OCI-LY7 (cell line): ENCODE data around the gene CD9. TPM values are rescaled to one million over a fixed set of nuclear protein-coding genes. Genes with fewer than 3 reads are reported as not detected.

Experiments
- BruUV-seq: library from RNA; stranded (reverse); fragments of 400-500 nt; replicated peaks from 2 replicates; lab custom pipeline; 2021; lab: Mats Ljungman, UMichigan
- CTCF ChIA-PET: fragments of 300-600 bp; sonication (Branson Sonifier 250); formaldehyde crosslinking; loops from one replicate; lab custom pipeline; 2022; ENCODE audit warnings: antibody characterized with exemption; ENCODE audit not compliant: unreplicated experiment; lab: Charles Lee
- POLR2A ChIA-PET: fragments of 300-600 bp; sonication (Branson Sonifier 250); formaldehyde crosslinking; loops from one replicate; lab custom pipeline; 2022; ENCODE audit warnings: antibody characterized with exemption; lab: Charles Lee
- DNase-seq: peaks from one replicate; pipeline ENCODE4 v3.0.0-alpha.2; 2015; ENCODE audit warnings: low spot score
- H2AFZ ChIP-seq: fragments of 200-600 bp; sonication (generic), shearing (Covaris generic); 2 replicates; pipeline ENCODE4 v1.6.1; 2014; ENCODE audit warnings: mild to moderate bottlenecking, antibody characterized with exemption, low read length, moderate library complexity
- H3K27ac ChIP-seq: fragments of 200-600 bp; sonication (generic); 2 replicates; pipeline ENCODE4 v1.5.1; 2014; ENCODE audit warnings: mixed run types, low read depth, mild to moderate bottlenecking, moderate library complexity, low read length, inconsistent platforms; ENCODE audit not compliant: poor library complexity, severe bottlenecking
- H3K36me3 ChIP-seq: fragments of 200-600 bp; sonication (generic); 2 replicates; pipeline ENCODE4 v1.6.1; 2014; ENCODE audit warnings: mild to moderate bottlenecking, antibody characterized with exemption, low read length, moderate library complexity, mixed read lengths; ENCODE audit not compliant: insufficient read depth
- H3K4me1 ChIP-seq: fragments of 200-600 bp; sonication (generic); 2 replicates; pipeline ENCODE4 v1.5.1; 2014; ENCODE audit warnings: mild to moderate bottlenecking, low read length; ENCODE audit not compliant: insufficient read depth, poor library complexity, severe bottlenecking
- H3K4me2 ChIP-seq: fragments of 200-600 bp; sonication (generic); 2 replicates; pipeline ENCODE4 v1.6.1; 2014; ENCODE audit warnings: mild to moderate bottlenecking, low read length
- H3K4me3 ChIP-seq: fragments of 200-600 bp; sonication (generic); 2 replicates; pipeline ENCODE4 v1.5.1; 2014; ENCODE audit warnings: mild to moderate bottlenecking, low read depth, low read length; ENCODE audit not compliant: poor library complexity, severe bottlenecking
- H3K79me2 ChIP-seq: fragments of 200-600 bp; sonication (generic); 2 replicates; pipeline ENCODE4 v1.6.1; 2016; ENCODE audit warnings: low read depth, mild to moderate bottlenecking, low read length, moderate library complexity, mixed read lengths; ENCODE audit not compliant: insufficient read depth
- H3K9me2 ChIP-seq: fragments of 200-600 bp; sonication (generic); 2 replicates; pipeline ENCODE4 v1.6.1; 2016; ENCODE audit warnings: mild to moderate bottlenecking, low read length, mixed read lengths; ENCODE audit not compliant: insufficient read depth
- H3K9me3 ChIP-seq: fragments of 200-600 bp; sonication (generic); 2 replicates; pipeline ENCODE4 v1.6.1; 2014; ENCODE audit warnings: mild to moderate bottlenecking, mixed run types, low read length, mixed read lengths
- H4K20me1 ChIP-seq: fragments of 200-600 bp; sonication (generic); 2 replicates; pipeline ENCODE4 v1.6.1; 2014; ENCODE audit warnings: mild to moderate bottlenecking, antibody characterized with exemption, low read length, moderate library complexity, mixed read lengths; ENCODE audit not compliant: insufficient read depth
- CTCF ChIP-seq: fragments of 200-600 bp; sonication (generic); conservative IDR thresholded peaks from 2 replicates; pipeline ENCODE4 v1.5.1; 2014; ENCODE audit warnings: mild to moderate bottlenecking, antibody characterized with exemption, low read length, moderate library complexity, mixed read lengths
- EZH2phosphoT487 ChIP-seq: fragments of 200-600 bp; sonication (generic); IDR thresholded peaks from 2 replicates; pipeline ENCODE4 v1.6.1; 2018; ENCODE audit warnings: low read depth, borderline replicate concordance, mild to moderate bottlenecking, mixed run types, antibody characterized with exemption, low read length, moderate library complexity, mixed read lengths
- intact Hi-C: fragments of 100-400 bp; cut with micrococcal nuclease; formaldehyde crosslinking; loops from one replicate; pipeline ENCODE4 v1.10.0; 2022; ENCODE audit not compliant: unreplicated experiment
- total RNA-seq, 2 experiments: library from RNA; depleted of rRNA in 1 of 2; stranded (reverse); fragments of >200 nt in 1 of 2; shearing (Covaris generic) in 1 of 2; gene quantifications; 2 replicates each; pipeline ENCODE4 v1.2.3, GENCODE V29; 2014 to 2022

The CD9 gene
- total RNA-seq, 2 experiments from 2014 or later = not detected

GRCh38 chr12:6205144-6205539 lies 4.9 kb downstream of the CD9 start:
- H2AFZ ChIP-seq = no peak overlapping the region
- no peaks in the 10 kb centered on the region for H4K20me1 ChIP-seq
- H3K27ac ChIP-seq = no peak overlapping the region
- intact Hi-C loops = no loop called here
- ChIA-PET POLR2A (no interaction called here), CTCF (no interaction called here)
- H3K36me3 ChIP-seq = no peaks in the 10 kb centered on the region
- no TSS peak for BruUV-seq
- H3K9me2 ChIP-seq = no peaks in the 10 kb centered on the region
- TF ChIP-seq EZH2phosphoT487 (no peak), CTCF (no peak)
- no peaks in the 10 kb centered on the region for H3K79me2 ChIP-seq
- no peak overlapping the region for H3K4me3 ChIP-seq
- no peak overlapping the region for H3K4me2 ChIP-seq
- H3K4me1 ChIP-seq = peaks cover 10% of the 10 kb centered on the region
- no peaks in the 10 kb centered on the region for H3K9me3 ChIP-seq
- no peak for DNase-seq

- Histone ChIP-seq H3K9me3 (no peaks in the 10 kb centered on the region), H3K4me1 (peaks cover 16% of the 10 kb centered on the region), H3K27ac (no peak overlapping the region), H3K4me2 (no peak overlapping the region), H3K9me2 (no peaks in the 10 kb centered on the region), H3K4me3 (no peak overlapping the region), H2AFZ (no peak overlapping the region), H4K20me1 (no peaks in the 10 kb centered on the region), H3K36me3 (no peaks in the 10 kb centered on the region), H3K79me2 (no peaks in the 10 kb centered on the region)
- no peak for DNase-seq
- no peak for TF ChIP-seq CTCF
- TF ChIP-seq EZH2phosphoT487 = no peak
- intact Hi-C loops = no loop called here
- ChIA-PET CTCF (no interaction called here), POLR2A (no interaction called here)
- BruUV-seq = no TSS peak
These were observed 5.6 kb downstream of the CD9 start for GRCh38 chr12:6205761-6206160.

GRCh38 chr12:6206327-6206726 lies 6.1 kb downstream of the CD9 start:
- BruUV-seq = no TSS peak

More at GRCh38 chr12:6206327-6206726, 6.1 kb downstream of the CD9 start:
- CTCF ChIA-PET = no interaction called here
- no peaks in the 10 kb centered on the region for H4K20me1 ChIP-seq
- TF ChIP-seq EZH2phosphoT487 (no peak), CTCF (no peak)
- intact Hi-C loops = no loop called here
- no peaks in the 10 kb centered on the region for H3K9me2 ChIP-seq
- H3K79me2 ChIP-seq = no peaks in the 10 kb centered on the region
- H3K27ac ChIP-seq = no peak overlapping the region
- no peaks in the 10 kb centered on the region for H3K9me3 ChIP-seq
- POLR2A ChIA-PET = no interaction called here
- DNase-seq = no peak
- no peak overlapping the region for H2AFZ ChIP-seq
- H3K4me1 ChIP-seq = peaks cover 22% of the 10 kb centered on the region
- no peak overlapping the region for H3K4me2 ChIP-seq
- H3K4me3 ChIP-seq = no peak overlapping the region
- H3K36me3 ChIP-seq = no peaks in the 10 kb centered on the region
